ENCODE data around the gene ZNF503.

GRCh38 chr10:75350791-75351190, 50.8 kb downstream of the ZNF503 start:
- TF ChIP-seq POU5F1 (IDR thresholded peaks at IDR 0.05; ENCODE audit: low read depth, low read length) (no peak), ATF2 (IDR thresholded peaks at IDR 0.05; ENCODE audit: low read length) (no peak), POLR2AphosphoS5 (IDR thresholded peaks at IDR 0.05; ENCODE audit: low read depth, low read length) (no peak), SUZ12 (IDR thresholded peaks at IDR 0.05; ENCODE audit: low read length) (no peak), RNF2 (IDR thresholded peaks at IDR 0.05; ENCODE audit: borderline replicate concordance, low read depth, low read length, missing control alignments, poor library complexity, severe bottlenecking) (no peak), CTCF (IDR thresholded peaks at IDR 0.05; ENCODE audit: control extremely low read depth in 1 of 3, insufficient read depth in 1 of 3, low read depth in 1 of 3, low read length in 3 of 3) (no peak), CEBPB (IDR thresholded peaks at IDR 0.05; ENCODE audit: low read depth, low read length) (no peak), RXRA (IDR thresholded peaks at IDR 0.05; ENCODE audit: insufficient read depth, low read depth, low read length) (no peak), CHD1 (IDR thresholded peaks at IDR 0.05; ENCODE audit: low read depth, low read length) (no peak), E2F6 (IDR thresholded peaks at IDR 0.05) (no peak)
